NCI-H510A (cell line): Measurements from ENCODE around the gene RPA3.

Source experiments
- DNase-seq: peaks from one replicate; lab custom pipeline; 2025; lab: John Stamatoyannopoulos, UW

RPA3 gene

DNA sequence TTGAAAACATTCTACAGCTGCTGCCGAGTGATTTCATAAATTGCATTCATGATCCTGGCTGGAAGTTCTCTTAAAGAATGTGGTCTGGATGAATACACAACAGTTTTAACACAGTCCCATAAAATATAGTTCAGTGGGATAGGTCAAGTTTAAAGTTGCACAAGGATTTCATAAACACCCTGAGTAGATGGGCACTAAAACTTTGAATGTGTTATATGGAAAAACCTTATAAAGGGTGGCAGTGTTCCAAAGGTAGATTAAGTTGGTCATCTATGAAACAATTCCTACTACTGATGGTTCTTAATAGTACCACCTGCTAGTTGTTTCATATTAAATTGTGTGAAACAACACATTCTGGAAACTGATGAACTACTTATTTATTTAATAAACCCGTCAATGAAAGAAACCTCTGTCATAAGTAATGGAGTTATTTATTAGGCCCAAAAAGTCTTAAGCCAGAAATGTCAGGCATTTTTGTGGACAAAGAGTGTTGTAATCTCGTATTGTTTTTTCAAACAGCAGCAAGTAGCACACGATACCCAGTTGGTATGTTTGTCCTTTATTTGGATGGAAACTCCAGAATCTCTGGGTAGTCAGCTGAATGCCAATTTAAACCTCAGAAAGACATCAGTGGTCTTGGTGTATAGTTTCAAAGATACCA, 14.3 kb upstream of the RPA3 start:
- no peak for DNase-seq

DNA sequence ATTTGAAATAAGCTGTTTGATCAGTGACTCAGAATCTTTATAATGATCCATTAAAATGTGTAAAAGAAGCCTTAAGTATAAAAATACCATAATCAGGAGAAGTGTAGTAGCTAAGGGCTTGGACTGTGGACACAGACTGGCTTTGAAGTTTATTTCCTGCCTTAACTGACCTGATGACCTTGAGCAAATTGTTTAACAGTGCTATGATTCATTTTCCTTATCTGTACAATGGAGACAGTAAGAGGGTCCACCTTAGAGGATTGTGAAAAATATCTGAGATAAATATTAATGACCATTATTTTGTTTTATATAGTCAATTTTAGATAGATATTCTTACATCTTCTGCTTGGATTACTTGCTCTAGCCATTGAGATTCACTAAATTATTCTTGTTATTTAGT, 13.3 kb upstream of the RPA3 start:
- no peak for DNase-seq

DNA sequence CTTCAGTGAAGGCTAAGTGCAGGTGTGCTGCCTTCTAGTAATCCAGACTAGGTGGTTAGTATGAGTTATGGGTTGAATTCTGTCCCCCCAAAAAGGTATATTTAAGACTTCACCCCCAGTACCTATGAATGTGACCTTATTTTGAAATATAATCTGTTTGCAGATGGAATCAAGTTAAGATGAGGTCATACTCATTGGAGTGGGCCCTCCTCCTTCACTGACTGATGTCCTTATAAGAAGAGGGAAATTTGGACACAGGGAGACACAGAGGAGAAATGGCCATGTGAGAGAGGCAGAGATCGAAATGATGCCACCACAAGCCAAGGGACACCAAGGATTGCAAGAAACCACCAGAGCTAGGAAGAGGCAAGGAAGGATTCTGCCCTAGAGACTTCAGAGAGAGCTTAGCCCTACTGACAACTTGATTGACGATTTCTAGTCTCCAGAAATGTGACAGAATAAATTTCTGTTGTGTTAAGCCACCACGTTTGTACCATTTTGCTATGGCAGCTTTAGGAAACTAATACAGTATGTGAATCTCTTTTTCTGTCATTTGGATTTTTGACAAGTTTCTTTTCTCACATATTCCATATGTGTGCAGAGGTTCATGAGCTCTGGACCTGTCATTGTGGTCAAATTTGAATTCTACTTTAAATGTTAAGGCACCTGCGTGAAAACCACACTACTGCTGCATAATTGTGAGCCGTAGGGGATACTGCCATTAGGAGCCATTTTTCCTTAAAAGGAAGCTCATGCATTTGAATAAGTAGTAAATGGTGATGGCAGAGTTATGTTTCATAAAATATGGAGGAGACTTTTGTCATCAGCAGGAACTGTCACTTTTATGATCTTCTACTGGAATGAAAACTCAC, 2.6 kb upstream of the RPA3 start:
- no peak for DNase-seq

DNA sequence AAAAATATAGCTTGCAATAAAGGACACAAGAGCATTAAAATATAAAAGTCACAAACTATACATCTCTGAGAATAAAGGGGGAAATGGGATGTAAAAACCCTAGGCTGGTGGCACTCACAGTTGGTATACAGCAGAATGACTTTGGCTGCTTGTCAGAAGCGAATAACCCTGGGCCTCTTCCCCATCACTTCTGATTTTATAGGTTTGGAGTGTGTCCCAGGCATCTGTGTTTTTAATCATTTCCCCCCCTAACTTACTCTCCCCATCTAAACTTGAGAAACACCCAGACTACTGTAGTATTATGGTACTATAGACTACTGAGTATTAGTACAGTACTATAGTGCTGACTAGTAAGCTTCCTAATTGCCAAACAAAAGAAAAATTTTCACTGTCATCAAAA, 1.8 kb upstream of the RPA3 start:
- DNase-seq: no peak

- DNase-seq: peak; percentile 79
Measured at GRCh38 chr7:7719236-7719635, 829 bp upstream of the RPA3 start.

- DNase-seq: no peak
Measured at GRCh38 chr7:7713730-7714129, 4.7 kb downstream of the RPA3 start.

DNA sequence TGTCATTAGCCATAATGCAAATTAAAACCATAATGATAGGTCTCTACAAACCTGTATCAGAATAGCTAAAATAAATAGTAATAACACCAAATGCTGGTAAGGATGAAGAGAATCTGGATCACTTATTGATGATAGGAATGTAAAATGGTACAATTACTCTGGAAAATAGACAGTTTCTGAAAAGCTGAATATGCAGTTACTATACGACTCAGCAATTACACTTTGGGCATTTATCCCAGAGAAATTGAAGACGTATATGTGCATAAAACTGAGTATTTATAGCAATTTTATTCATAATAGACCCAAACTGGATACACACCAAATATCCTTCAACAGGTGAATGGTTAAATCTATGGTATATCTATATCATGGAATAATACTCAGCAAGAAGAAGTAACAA, 7.9 kb downstream of the RPA3 start:
- DNase-seq: no peak

DNA sequence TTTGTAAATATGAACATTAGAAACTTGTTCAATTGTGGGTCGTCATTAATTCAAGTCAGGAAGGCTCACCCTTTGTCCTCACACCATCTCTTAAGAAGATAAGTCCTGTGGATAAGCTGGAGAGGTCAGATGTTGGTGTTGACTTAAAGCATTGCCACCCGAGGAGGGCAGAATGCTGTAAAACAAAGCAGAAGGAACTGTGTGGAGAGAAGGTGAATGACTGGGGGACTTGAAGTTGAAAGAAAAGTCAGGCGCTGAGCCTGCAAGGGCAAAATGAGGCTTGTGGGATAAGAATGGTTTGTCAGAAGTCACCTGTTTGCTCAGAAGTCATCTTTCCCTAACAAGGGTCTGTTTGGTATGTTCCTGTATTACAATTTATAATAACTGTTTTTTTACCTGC, 9.1 kb downstream of the RPA3 start:
- DNase-seq: no peak

GRCh38 chr7:7707806-7708205, 10.6 kb downstream of the RPA3 start:
- DNase-seq: no peak

GRCh38 chr7:7707246-7707645, 11.2 kb downstream of the RPA3 start:
- DNase-seq: no peak

GRCh38 chr7:7706556-7707172, 11.7 kb downstream of the RPA3 start:
- DNase-seq: no peak

DNA sequence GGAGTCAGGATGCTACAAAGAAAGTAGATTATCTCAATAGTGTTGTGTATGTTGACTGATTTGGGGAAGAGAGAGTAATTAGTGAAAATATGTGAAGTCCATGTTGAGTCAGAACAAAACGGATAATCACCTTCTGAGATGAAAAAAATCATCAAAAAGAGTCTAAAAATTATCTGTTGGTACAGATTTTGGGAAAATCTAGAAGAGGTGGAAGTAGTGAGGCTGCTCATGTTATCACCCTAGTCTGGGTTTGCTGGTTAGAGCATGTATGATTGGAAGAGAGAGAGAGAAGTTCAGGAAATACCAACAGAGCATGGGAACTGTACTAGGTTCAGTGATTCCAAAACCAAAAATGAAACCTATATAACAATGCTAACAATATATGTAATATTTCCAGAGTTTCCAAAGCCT, 12.3 kb downstream of the RPA3 start:
- no peak for DNase-seq

DNA sequence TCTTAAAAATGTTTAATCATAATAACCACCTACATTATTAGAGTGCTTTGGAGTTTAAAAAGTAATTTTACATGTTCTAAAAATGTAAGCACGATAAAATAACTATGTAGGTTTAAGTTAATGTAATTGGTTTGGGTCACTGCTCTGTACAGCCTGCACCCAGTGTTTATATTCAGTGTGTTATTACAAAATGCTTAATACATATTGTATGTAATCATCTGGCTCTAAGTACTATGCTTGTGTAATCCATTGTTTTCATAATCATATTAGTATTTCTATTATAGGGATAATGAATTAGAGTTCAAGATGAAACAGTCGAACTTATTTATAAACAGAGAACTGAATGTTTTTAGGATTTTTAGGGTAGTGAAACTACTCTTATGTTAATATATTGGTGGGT, 13.1 kb downstream of the RPA3 start:
- no peak for DNase-seq

- DNase-seq: no peak
Measured at GRCh38 chr7:7704867-7705266, 13.5 kb downstream of the RPA3 start.

DNA sequence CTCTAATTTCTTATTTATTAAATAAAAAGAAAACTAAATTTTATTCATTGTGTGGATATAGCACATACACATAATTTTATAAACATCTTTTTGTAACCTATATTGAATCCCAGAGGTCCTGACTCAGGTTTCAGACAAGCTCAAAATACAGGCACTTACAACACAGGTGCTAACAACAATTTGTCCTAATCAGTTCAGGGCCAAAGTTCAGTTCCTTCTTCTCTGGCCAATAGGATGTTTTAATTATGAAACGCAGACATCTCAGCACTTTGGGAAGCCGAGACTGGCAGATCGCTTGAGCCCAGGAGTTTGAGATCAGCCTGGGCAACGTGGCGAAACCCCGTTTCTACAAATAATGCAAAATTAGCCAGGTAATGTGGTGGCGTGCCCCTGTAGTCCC, 15.0 kb downstream of the RPA3 start:
- DNase-seq: no peak

- no peak for DNase-seq
Measured at GRCh38 chr7:7702826-7703225, 15.6 kb downstream of the RPA3 start.

- DNase-seq: no peak
Measured at GRCh38 chr7:7701527-7701926, 16.9 kb downstream of the RPA3 start.

DNA sequence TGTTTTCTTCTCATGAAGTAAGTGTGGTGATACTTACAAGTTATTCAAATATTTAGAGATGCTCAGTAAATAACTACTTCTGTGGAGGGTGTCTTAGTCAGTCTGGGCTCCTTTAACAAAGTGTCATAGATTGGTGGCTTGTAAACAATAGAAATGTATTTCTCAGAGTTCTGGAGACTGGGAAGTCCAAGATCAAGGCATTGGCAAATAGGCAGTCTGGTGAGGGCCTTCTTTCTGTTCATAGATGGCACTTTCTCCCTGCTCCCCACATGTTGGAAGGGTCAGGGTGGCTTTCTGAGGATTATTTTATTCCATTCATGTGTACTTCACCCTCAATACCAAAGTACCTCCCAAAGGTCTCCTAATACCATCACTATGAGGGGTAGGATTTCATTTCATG, 18.4 kb downstream of the RPA3 start:
- no peak for DNase-seq

GRCh38 chr7:7699380-7699779, 19.0 kb downstream of the RPA3 start:
- no peak for DNase-seq

DNA sequence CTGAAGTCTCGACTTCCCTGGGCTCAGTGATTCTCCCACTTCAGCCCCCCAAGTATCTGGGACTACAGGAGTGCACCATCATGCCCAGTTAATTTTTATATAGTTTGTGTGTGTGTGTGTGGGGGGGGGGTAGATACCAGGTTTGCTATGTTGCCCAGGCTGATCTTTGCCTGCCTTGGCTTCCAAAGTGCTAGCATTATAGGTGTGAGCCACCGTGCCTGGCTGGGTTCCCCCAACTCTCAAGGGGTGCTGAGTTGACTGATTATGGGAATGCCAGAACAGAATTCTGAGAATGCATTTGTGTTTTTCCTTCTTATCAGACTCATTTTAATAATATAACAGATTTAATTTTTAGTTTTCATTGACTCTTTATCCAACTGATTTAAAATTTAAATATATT, 19.5 kb downstream of the RPA3 start:
- DNase-seq: no peak

DNA sequence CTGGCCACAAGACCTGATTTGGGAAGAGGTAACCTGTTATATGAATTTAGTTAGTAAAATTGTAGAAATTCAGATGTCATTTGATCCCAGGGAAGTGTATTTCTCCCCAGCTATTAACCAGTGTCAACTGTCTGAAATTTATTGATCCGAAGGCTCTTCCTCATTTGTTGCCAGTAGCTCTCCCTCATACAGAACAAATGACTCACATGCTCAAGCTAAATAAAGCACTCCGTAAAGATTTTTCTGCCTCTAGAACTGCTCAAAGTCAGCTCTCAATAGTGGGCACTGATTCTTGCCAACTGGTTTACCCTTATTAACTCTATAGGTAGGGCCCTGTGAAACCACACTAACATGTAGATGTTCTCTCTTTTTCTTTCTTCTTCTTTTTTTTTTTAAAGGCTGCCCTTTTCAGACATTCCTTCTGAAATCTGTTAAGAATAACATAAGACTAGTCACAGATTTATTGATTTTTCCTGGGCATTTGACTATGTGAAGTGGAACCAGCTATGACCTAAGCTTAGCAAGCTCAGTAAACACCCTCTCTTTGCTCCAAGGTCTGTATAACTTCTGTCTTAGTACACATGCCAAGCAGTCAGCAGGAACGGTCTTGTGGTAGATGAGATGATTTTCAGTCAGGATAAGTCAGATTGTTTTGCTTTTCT, 21.8 kb downstream of the RPA3 start:
- DNase-seq: no peak

GRCh38 chr7:7695111-7695817, 23.1 kb downstream of the RPA3 start:
- DNase-seq: no peak
